Upper lobe of left lung (tissue), 4 donors: ENCODE results near the gene GABBR2.

Experiments
- CTCF ChIP-seq, 6 experiments: fragments of 450-650 bp in 4 of 6; fragments of 200-600 bp in 2 of 6; sonication (generic) in 2 of 6; IDR thresholded peaks; one replicate each; pipeline ENCODE4 v1.5.1; 2016 to 2019; ENCODE audit warnings: antibody characterized with exemption in 6 of 6
- POLR2A ChIP-seq, 4 donors: fragments of 450-650 bp; IDR thresholded peaks; one replicate each; pipeline ENCODE4 v1.5.1; 2016 to 2017; ENCODE audit warnings: antibody characterized with exemption in 4 of 4, mild to moderate bottlenecking in 2 of 4

DNA sequence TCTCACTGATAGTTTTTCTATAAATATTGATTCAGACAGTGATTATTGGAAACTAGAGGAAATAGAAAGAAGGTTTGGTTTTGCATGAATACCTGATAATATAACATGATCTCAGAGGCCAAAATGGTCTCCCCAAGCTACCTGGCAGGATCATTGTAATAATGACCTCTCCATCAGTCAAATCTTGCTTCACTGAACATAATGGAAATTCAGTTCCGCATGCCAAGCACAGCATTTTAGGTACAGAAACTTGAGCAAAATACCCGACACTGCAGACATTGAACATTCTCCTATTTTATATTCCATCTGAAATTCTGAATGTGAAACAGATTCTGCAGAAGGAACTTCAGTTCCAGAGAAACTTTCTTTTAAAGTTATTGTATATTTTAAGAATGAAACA lies 444.2 kb downstream of the GABBR2 start:
- TF ChIP-seq POLR2A (IDR thresholded peaks at IDR 0.05) (no peak), CTCF (IDR thresholded peaks at IDR 0.05) (no peak)
